ENCODE data around the gene PANX1. TPM values are rescaled to one million over a fixed set of nuclear protein-coding genes. Genes with fewer than 3 reads are reported as not detected.

The PANX1 gene
- polyA plus RNA-seq, 1 of the 3 experiments (the other 2 are of a cell fraction): 11.1 TPM

- ChIA-PET POLR2A (no interaction called here), CTCF (no interaction called here)
- no peaks in the 10 kb centered on the region for H3K9me2 ChIP-seq
- no peaks in the 10 kb centered on the region for H3K9me3 ChIP-seq
- no peaks in the 10 kb centered on the region for H4K20me1 ChIP-seq (ENCODE audit: insufficient read depth)
- WGBS (ENCODE audit: low lambda C conversion rate): 12% methylated on average over 3 of the region's 3 CpGs
- no peak overlapping the region for H3K27ac ChIP-seq (ENCODE audit: low read depth in 2 of 2, low read length in 1 of 2)
- no peak for DNase-seq
- TF ChIP-seq SMC3 (IDR thresholded peaks at IDR 0.05; ENCODE audit: low read depth, low read length) (no peak), MEF2A (IDR thresholded peaks at IDR 0.05; ENCODE audit: borderline replicate concordance, low read depth) (no peak), TCF12 (IDR thresholded peaks at IDR 0.05) (no peak), TAF1 (IDR thresholded peaks at IDR 0.05; ENCODE audit: borderline replicate concordance, low read depth, low read length) (no peak), MXI1 (IDR thresholded peaks at IDR 0.05; ENCODE audit: low read depth, low read length) (no peak), SIN3A (IDR thresholded peaks at IDR 0.05; ENCODE audit: borderline replicate concordance, low read depth, low read length) (no peak), JUND (IDR thresholded peaks at IDR 0.05) (no peak), RAD21 (IDR thresholded peaks at IDR 0.05; ENCODE audit: low read length) (no peak), GABPA (IDR thresholded peaks at IDR 0.05; ENCODE audit: low read depth) (no peak), RXRA (IDR thresholded peaks at IDR 0.05; ENCODE audit: borderline replicate concordance, low read depth) (no peak), EZH2phosphoT487 (IDR thresholded peaks at IDR 0.05; ENCODE audit: borderline replicate concordance, low read depth) (no peak), FOXJ3 (CRISPR knock-in tag; IDR thresholded peaks at IDR 0.05) (no peak)
- TF ChIP-seq, protein P1, sequence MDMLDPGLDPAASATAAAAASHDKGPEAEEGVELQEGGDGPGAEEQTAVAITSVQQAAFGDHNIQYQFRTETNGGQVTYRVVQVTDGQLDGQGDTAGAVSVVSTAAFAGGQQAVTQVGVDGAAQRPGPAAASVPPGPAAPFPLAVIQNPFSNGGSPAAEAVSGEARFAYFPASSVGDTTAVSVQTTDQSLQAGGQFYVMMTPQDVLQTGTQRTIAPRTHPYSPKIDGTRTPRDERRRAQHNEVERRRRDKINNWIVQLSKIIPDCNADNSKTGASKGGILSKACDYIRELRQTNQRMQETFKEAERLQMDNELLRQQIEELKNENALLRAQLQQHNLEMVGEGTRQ (IDR thresholded peaks at IDR 0.05; ENCODE audit: borderline replicate concordance, low read depth, low read length): no peak
- TF ChIP-seq, protein P2, sequence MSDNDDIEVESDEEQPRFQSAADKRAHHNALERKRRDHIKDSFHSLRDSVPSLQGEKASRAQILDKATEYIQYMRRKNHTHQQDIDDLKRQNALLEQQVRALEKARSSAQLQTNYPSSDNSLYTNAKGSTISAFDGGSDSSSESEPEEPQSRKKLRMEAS (IDR thresholded peaks at IDR 0.05; ENCODE audit: low read depth): no peak
- no peaks in the 10 kb centered on the region for H3K79me2 ChIP-seq (ENCODE audit: insufficient read depth)
- H3F3A ChIP-seq (replicated peaks; ENCODE audit: insufficient read depth): no peaks in the 10 kb centered on the region
- no peak overlapping the region for H2AFZ ChIP-seq (ENCODE audit: low read depth)
- no peak overlapping the region for H3K9ac ChIP-seq
- H3K4me2 ChIP-seq: no peak overlapping the region
- no peak overlapping the region for H3K4me3 ChIP-seq (ENCODE audit: low read depth in 2 of 2, low read length in 1 of 2)
- no peaks in the 10 kb centered on the region for H3K36me3 ChIP-seq (replicated peaks in 1 of 2; ENCODE audit: control insufficient read depth in 1 of 2, insufficient read depth in 2 of 2, low read length in 1 of 2)
- H3K4me1 ChIP-seq (ENCODE audit: control insufficient read depth in 1 of 2, insufficient read depth in 2 of 2, low read depth in 1 of 2, low read length in 1 of 2): no peaks in the 10 kb centered on the region; a peak in 1 of 4 replicates
- no peaks in the 10 kb centered on the region for H3K27me3 ChIP-seq (ENCODE audit: insufficient read depth)
Measured at GRCh38 chr11:94111660-94112059, 17.0 kb upstream of the PANX1 start.

DNA sequence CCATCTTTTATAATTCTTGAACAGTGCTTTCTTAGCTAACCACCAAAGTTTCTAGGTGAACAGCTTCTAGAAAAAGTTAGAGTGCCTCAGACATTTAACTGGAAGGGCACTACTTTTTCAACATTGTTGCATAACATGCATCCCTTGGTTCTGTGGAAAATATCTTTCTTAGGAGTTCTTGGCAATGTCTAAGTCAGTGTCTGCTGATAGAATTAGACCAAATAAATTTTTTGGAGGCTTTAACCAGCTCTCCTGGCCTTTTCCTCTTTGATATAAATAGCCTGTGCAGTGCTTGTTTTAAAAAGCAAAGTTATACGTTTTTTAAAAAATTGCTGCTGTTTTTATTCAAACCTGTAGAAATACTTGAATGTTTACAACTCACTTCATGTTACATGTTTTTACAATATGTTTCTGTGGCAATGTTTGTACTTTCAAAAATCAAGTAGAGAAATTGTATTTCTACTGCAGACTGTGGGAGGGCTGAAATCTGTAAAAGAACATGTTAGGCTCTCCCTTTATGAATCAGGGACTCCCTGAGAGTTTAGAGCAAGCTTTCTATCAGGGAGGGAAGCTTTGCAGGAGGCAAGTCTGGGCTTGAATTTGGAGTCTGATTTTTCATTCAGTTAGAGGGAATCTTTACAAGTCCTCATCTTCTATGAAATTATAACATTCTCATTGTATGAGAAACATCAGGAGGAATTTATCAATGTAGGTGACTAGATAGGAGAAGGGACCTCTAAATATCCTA, 16.3 kb upstream of the PANX1 start:
- H3K9me3 ChIP-seq: no peaks in the 10 kb centered on the region
- H3K4me1 ChIP-seq (ENCODE audit: control insufficient read depth in 1 of 2, insufficient read depth in 2 of 2, low read depth in 1 of 2, low read length in 1 of 2): no peaks in the 10 kb centered on the region; a peak in 1 of 4 replicates
- 64% methylated on average over 1 of the region's 1 CpG for WGBS (ENCODE audit: low lambda C conversion rate)
- no peak overlapping the region for H3K9ac ChIP-seq
- no peak overlapping the region; a peak in 1 of 4 replicates for H3K27ac ChIP-seq (ENCODE audit: low read depth in 2 of 2, low read length in 1 of 2)
- no peak overlapping the region for H2AFZ ChIP-seq (ENCODE audit: low read depth)
- H3K4me3 ChIP-seq (ENCODE audit: low read depth in 2 of 2, low read length in 1 of 2): no peak overlapping the region
- no peaks in the 10 kb centered on the region for H4K20me1 ChIP-seq (ENCODE audit: insufficient read depth)
- H3K27me3 ChIP-seq (ENCODE audit: insufficient read depth): no peaks in the 10 kb centered on the region
- TF ChIP-seq JUND (IDR thresholded peaks at IDR 0.05) (no peak), ELF1 (IDR thresholded peaks at IDR 0.05) (no peak), MEF2A (IDR thresholded peaks at IDR 0.05; ENCODE audit: borderline replicate concordance, low read depth) (no peak), RXRA (IDR thresholded peaks at IDR 0.05; ENCODE audit: borderline replicate concordance, low read depth) (no peak), FOXM1 (IDR thresholded peaks at IDR 0.05; ENCODE audit: low read depth) (no peak), FOXJ3 (CRISPR knock-in tag; IDR thresholded peaks at IDR 0.05) (no peak), CHD2 (IDR thresholded peaks at IDR 0.05; ENCODE audit: low read length, partially characterized antibody) (no peak), RFX5 (IDR thresholded peaks at IDR 0.05; ENCODE audit: low read length) (no peak), FOSL2 (IDR thresholded peaks at IDR 0.05; ENCODE audit: borderline replicate concordance, low read depth) (no peak), NFIC (IDR thresholded peaks at IDR 0.05; ENCODE audit: borderline replicate concordance) (no peak), CTCF (IDR thresholded peaks at IDR 0.05) (no peak)
- POLR2A ChIA-PET: no interaction called here
- DNase-seq: no peak
- H3F3A ChIP-seq (replicated peaks; ENCODE audit: insufficient read depth): no peaks in the 10 kb centered on the region
- no peaks in the 10 kb centered on the region for H3K9me2 ChIP-seq
- H3K79me2 ChIP-seq (ENCODE audit: insufficient read depth): no peaks in the 10 kb centered on the region
- H3K4me2 ChIP-seq: no peak overlapping the region
- H3K36me3 ChIP-seq (replicated peaks in 1 of 2; ENCODE audit: control insufficient read depth in 1 of 2, insufficient read depth in 2 of 2, low read length in 1 of 2): no peaks in the 10 kb centered on the region
- CTCF ChIA-PET: no interaction called here
